CD14-positive monocyte (primary cell): ENCODE data around the gene JDP2. TPM values are rescaled to one million over a fixed set of nuclear protein-coding genes. Genes with fewer than 3 reads are reported as not detected.

Experiments
- DNase-seq, 3 donors: peaks; one replicate each; pipeline ENCODE4 v3.0.0-alpha.2; 2011 to 2022
- H2AFZ ChIP-seq: 2 replicates; pipeline ENCODE4 v1.6.0; 2012; ENCODE audit warnings: mild to moderate bottlenecking, low read depth, low read length, inconsistent platforms; ENCODE audit not compliant: insufficient read depth, poor library complexity, severe bottlenecking
- H3K27ac ChIP-seq, 2 donors: 1 replicate in 1 of 2; 2 replicates in 1 of 2; pipeline ENCODE4 v1.5.1; 2012 to 2013; ENCODE audit warnings: low read length in 2 of 2, control low read depth in 1 of 2, inconsistent platforms in 1 of 2, low read depth in 1 of 2, mild to moderate bottlenecking in 1 of 2
- H3K27me3 ChIP-seq, 2 donors: one replicate each; pipeline versions ENCODE4 v1.6.0 to v1.6.1; 2011 to 2013; ENCODE audit warnings: low read length in 2 of 2; ENCODE audit not compliant: control insufficient read depth in 2 of 2, insufficient read depth in 2 of 2
- H3K36me3 ChIP-seq, 2 donors: replicated peaks in 1 of 2; 1 replicate in 1 of 2; 2 replicates in 1 of 2; pipeline versions ENCODE4 v1.5.1 to v1.6.1; 2012 to 2013; ENCODE audit warnings: low read length in 2 of 2, control low read depth in 1 of 2, inconsistent platforms in 1 of 2, mild to moderate bottlenecking in 1 of 2; ENCODE audit not compliant: insufficient read depth in 2 of 2, control insufficient read depth in 1 of 2
- H3K4me1 ChIP-seq, 2 donors: 1 replicate in 1 of 2; 2 replicates in 1 of 2; pipeline versions ENCODE4 v1.5.1 to v1.6.1; 2012 to 2013; ENCODE audit warnings: low read length in 2 of 2, control low read depth in 1 of 2, inconsistent platforms in 1 of 2, mild to moderate bottlenecking in 1 of 2, moderate library complexity in 1 of 2; ENCODE audit not compliant: insufficient read depth in 2 of 2, control insufficient read depth in 1 of 2
- H3K4me2 ChIP-seq: replicated peaks from 2 replicates; pipeline ENCODE3; 2012; ENCODE audit warnings: low read length, moderate library complexity, mild to moderate bottlenecking; ENCODE audit not compliant: poor library complexity, severe bottlenecking; ENCODE audit errors: extremely low read depth
- H3K4me3 ChIP-seq, 3 experiments: fragments of 200-600 bp in 1 of 3; sonication (generic) in 1 of 3; replicated peaks in 1 of 3; 1 replicate in 2 of 3; 2 replicates in 1 of 3; pipeline ENCODE4 v1.5.1; 2011 to 2013; ENCODE audit warnings: low read length in 3 of 3, mild to moderate bottlenecking in 3 of 3, control low read depth in 2 of 3, low read depth in 2 of 3, inconsistent platforms in 1 of 3, moderate library complexity in 1 of 3
- H3K79me2 ChIP-seq: 2 replicates; pipeline ENCODE4 v1.6.0; 2012; ENCODE audit warnings: mild to moderate bottlenecking, control low read depth, inconsistent platforms, low read length, moderate library complexity; ENCODE audit not compliant: insufficient read depth
- H3K9ac ChIP-seq: 2 replicates; pipeline ENCODE4 v1.6.0; 2017; ENCODE audit warnings: low read length, mild to moderate bottlenecking; ENCODE audit not compliant: insufficient read depth, poor library complexity, severe bottlenecking
- H3K9me3 ChIP-seq, 2 donors: replicated peaks in 1 of 2; 1 replicate in 1 of 2; 2 replicates in 1 of 2; pipeline versions ENCODE4 v1.5.1 to v1.6.1; 2012 to 2013; ENCODE audit warnings: low read length in 2 of 2, control low read depth in 1 of 2; ENCODE audit not compliant: control insufficient read depth in 1 of 2, insufficient read depth in 1 of 2
- H4K20me1 ChIP-seq: 2 replicates; pipeline ENCODE4 v1.6.0; 2012; ENCODE audit warnings: mild to moderate bottlenecking, low read length, control low read depth, moderate library complexity; ENCODE audit not compliant: insufficient read depth
- H3K27ac Mint-ChIP-seq, 7 donors: one replicate each; pipeline ENCODE4 v1.8.0; 2020; ENCODE audit warnings: mild to moderate bottlenecking in 7 of 7, mixed read lengths in 7 of 7, moderate library complexity in 6 of 7, inconsistent platforms in 2 of 7
- H3K27me3 Mint-ChIP-seq, 3 donors: one replicate each; pipeline ENCODE4 v1.8.0; 2021 to 2022; ENCODE audit warnings: low read depth in 3 of 3, mild to moderate bottlenecking in 3 of 3, mixed read lengths in 3 of 3, moderate library complexity in 3 of 3, inconsistent platforms in 1 of 3
- H3K36me3 Mint-ChIP-seq, 2 donors: one replicate each; pipeline ENCODE4 v1.8.0; 2020; ENCODE audit warnings: mixed read lengths in 2 of 2, inconsistent platforms in 1 of 2, mild to moderate bottlenecking in 1 of 2
- H3K4me1 Mint-ChIP-seq: one replicate; pipeline ENCODE4 v1.8.0; 2020; ENCODE audit warnings: mild to moderate bottlenecking, mixed read lengths
- H3K4me3 Mint-ChIP-seq, 2 donors: one replicate each; pipeline ENCODE4 v1.8.0; 2020; ENCODE audit warnings: mild to moderate bottlenecking in 2 of 2, mixed read lengths in 2 of 2, moderate library complexity in 1 of 2
- H3K9me3 Mint-ChIP-seq, 7 donors: one replicate each; pipeline ENCODE4 v1.8.0; 2020 to 2022; ENCODE audit warnings: mixed read lengths in 7 of 7, mild to moderate bottlenecking in 6 of 7, moderate library complexity in 6 of 7, inconsistent platforms in 2 of 7
- CTCF ChIP-seq: fragments of 200-600 bp; IDR thresholded peaks from one replicate; pipeline ENCODE4 v1.8.0; 2022; ENCODE audit warnings: antibody characterized with exemption, mild to moderate bottlenecking
- WGBS: methylation state at CpG from one replicate; pipeline ENCODE4 v1.1.5; 2013; ENCODE audit warnings: missing lambda C conversion rate; ENCODE audit not compliant: insufficient coverage; 5-methylcytosine and 5-hydroxymethylcytosine counted together
- intact Hi-C, 2 donors: fragments of 100-400 bp; cut with micrococcal nuclease; formaldehyde crosslinking; loops; one replicate each; pipeline versions ENCODE4 v1.15.0 to v1.15.1; 2023
- polyA plus RNA-seq, 3 donors: library from polyadenylated mRNA; depleted of rRNA in 1 of 3; unstranded in 2 of 3; stranded (reverse) in 1 of 3; fragments of 300-500 nt in 2 of 3; fragments of >200 nt in 1 of 3; fragmentation: Illumina TruSeq in 2 of 3; gene quantifications; 1 replicate in 2 of 3; 2 replicates in 1 of 3; pipeline ENCODE4 v1.2.3, GENCODE V29; 2012 to 2021

The JDP2 gene
- polyA plus RNA-seq, 3 donors, result 3.5 to 69.2 (median 14.2) TPM

- H3K4me2 ChIP-seq, result peak overlapping the region; percentile 40
- peak overlapping the region in 1 of 2 donors; percentile 67 for H3K27ac ChIP-seq
- peak overlapping the region in 1 of 2 donors; percentile 23 for H3K4me3 Mint-ChIP-seq
- peaks cover 0 to 3% (median 2%) of the 10 kb centered on the region in 3 donors for H3K27me3 Mint-ChIP-seq
- peak overlapping the region in 1 of 3 experiments; percentile 31 for H3K4me3 ChIP-seq
- peaks cover 19 to 24% of the 10 kb centered on the region in 2 donors for H3K4me1 ChIP-seq
- H3K36me3 Mint-ChIP-seq, result no peaks in the 10 kb centered on the region
- TF ChIP-seq CTCF, result no peak
- no peaks in the 10 kb centered on the region for H3K9me3 Mint-ChIP-seq
- intact Hi-C loops, result no loop called here
- H3K9ac ChIP-seq, result no peak overlapping the region
- no peaks in the 10 kb centered on the region for H3K36me3 ChIP-seq
- no CpG with 5 or more reads among the region's 1 CpG for WGBS
- no peaks in the 10 kb centered on the region for H4K20me1 ChIP-seq
- DNase-seq, result peak; percentile 72 to 82 (median 77)
- no peaks in the 10 kb centered on the region for H3K9me3 ChIP-seq
- H3K79me2 ChIP-seq, result no peaks in the 10 kb centered on the region
- H2AFZ ChIP-seq, result no peak overlapping the region
- no peaks in the 10 kb centered on the region for H3K27me3 ChIP-seq
- peak overlapping the region; percentile 79 to 95 (median 91) for H3K27ac Mint-ChIP-seq
- peaks cover 20% of the 10 kb centered on the region for H3K4me1 Mint-ChIP-seq
Observed at GRCh38 chr14:75383721-75384120, 44.1 kb upstream of the JDP2 start.

- WGBS, result 90% methylated on average over 1 of the region's 3 CpGs
- no peak overlapping the region for H3K27ac ChIP-seq
- H3K9ac ChIP-seq, result no peak overlapping the region
- Mint-ChIP-seq H3K9me3 (no peaks in the 10 kb centered on the region), H3K4me3 (no peak overlapping the region), H3K4me1 (peaks cover 2% of the 10 kb centered on the region), H3K27ac (no peak overlapping the region), H3K27me3 (peaks cover 0 to 3% (median 2%) of the 10 kb centered on the region in 3 donors), H3K36me3 (no peaks in the 10 kb centered on the region)
- H3K36me3 ChIP-seq, result no peaks in the 10 kb centered on the region
- H3K79me2 ChIP-seq, result no peaks in the 10 kb centered on the region
- H3K4me3 ChIP-seq, result no peak overlapping the region
- DNase-seq, result no peak
- H3K9me3 ChIP-seq, result no peaks in the 10 kb centered on the region
- TF ChIP-seq CTCF, result no peak
- H3K4me1 ChIP-seq, result peaks cover 0 to 3% of the 10 kb centered on the region in 2 donors
- H3K27me3 ChIP-seq, result no peaks in the 10 kb centered on the region
- no peaks in the 10 kb centered on the region for H4K20me1 ChIP-seq
- H2AFZ ChIP-seq, result no peak overlapping the region
- intact Hi-C loops, result no loop called here
- no peak overlapping the region for H3K4me2 ChIP-seq
Observed at GRCh38 chr14:75389679-75390078, 38.1 kb upstream of the JDP2 start.
